Caco-2 (cell line): ENCODE data around the gene MORC3. TPM values are rescaled to one million over a fixed set of nuclear protein-coding genes. Genes with fewer than 3 reads are reported as not detected.
"Not testable (repeated sequence)": the region's sequence is repeated elsewhere in the genome, so short reads cannot be mapped to it uniquely, and the experiment has no call there.

Source experiments
- BruUV-seq: library from RNA; stranded (reverse); fragments of 400-500 nt; replicated peaks from 2 replicates; lab custom pipeline; 2021; lab: Mats Ljungman, UMichigan
- CTCF ChIA-PET: fragments of 300-600 bp; sonication (Branson Sonifier 250); formaldehyde crosslinking; loops from one replicate; lab custom pipeline; 2022; ENCODE audit warnings: antibody characterized with exemption; lab: Charles Lee
- POLR2A ChIA-PET: fragments of 300-600 bp; sonication (Branson Sonifier 250); formaldehyde crosslinking; loops from one replicate; lab custom pipeline; 2022; ENCODE audit warnings: antibody characterized with exemption; lab: Charles Lee
- DNase-seq, 2 experiments: peaks; one replicate each; pipeline versions ENCODE4 v3.0.0 to v3.0.0-alpha.2; 2020 to 2022
- H3K27me3 ChIP-seq: replicated peaks from 2 replicates; pipeline ENCODE4 v1.6.0; 2011; ENCODE audit warnings: low read length; ENCODE audit not compliant: control insufficient read depth, insufficient read depth
- H3K36me3 ChIP-seq: 2 replicates; pipeline ENCODE4 v1.5.1; 2011; ENCODE audit warnings: low read length; ENCODE audit not compliant: control insufficient read depth, insufficient read depth
- H3K4me1 ChIP-seq: fragments of 250-450 bp; sonication (Bioruptor Pico); 2 replicates; pipeline ENCODE4 v1.5.1; 2020; ENCODE audit warnings: mild to moderate bottlenecking
- H3K4me3 ChIP-seq: 2 replicates; pipeline ENCODE4 v1.5.1; 2011; ENCODE audit warnings: low read depth, mild to moderate bottlenecking, control low read depth, low read length
- H3K9me3 ChIP-seq: fragments of 250-450 bp; sonication (Bioruptor Pico); 2 replicates; pipeline ENCODE4 v1.5.1; 2020; ENCODE audit warnings: mild to moderate bottlenecking, moderate library complexity
- H3K27ac Mint-ChIP-seq: one replicate; pipeline ENCODE4 v1.8.0; 2022; ENCODE audit warnings: mixed read lengths; ENCODE audit not compliant: unreplicated experiment
- H3K27me3 Mint-ChIP-seq: one replicate; pipeline ENCODE4 v1.8.0; 2022; ENCODE audit warnings: mixed read lengths; ENCODE audit not compliant: insufficient read depth, unreplicated experiment
- H3K36me3 Mint-ChIP-seq: one replicate; pipeline ENCODE4 v1.8.0; 2022; ENCODE audit warnings: mild to moderate bottlenecking, mixed read lengths; ENCODE audit not compliant: insufficient read depth, unreplicated experiment
- H3K4me1 Mint-ChIP-seq: one replicate; pipeline ENCODE4 v1.8.0; 2022; ENCODE audit warnings: low read depth, mixed read lengths; ENCODE audit not compliant: unreplicated experiment
- H3K4me3 Mint-ChIP-seq: one replicate; pipeline ENCODE4 v1.8.0; 2022; ENCODE audit warnings: mild to moderate bottlenecking, moderate library complexity, mixed read lengths; ENCODE audit not compliant: unreplicated experiment
- H3K9me3 Mint-ChIP-seq: one replicate; pipeline ENCODE4 v1.8.0; 2022; ENCODE audit warnings: mixed read lengths; ENCODE audit not compliant: unreplicated experiment
- CTCF ChIP-seq, 2 experiments: fragments of 200-600 bp in 1 of 2; IDR thresholded peaks; 1 replicate in 1 of 2; 2 replicates in 1 of 2; pipeline versions ENCODE4 v1.5.1 to v1.8.0; 2011 to 2022; ENCODE audit warnings: antibody characterized with exemption in 1 of 2, control low read depth in 1 of 2, inconsistent platforms in 1 of 2, low read depth in 1 of 2, low read length in 1 of 2, mild to moderate bottlenecking in 1 of 2, moderate library complexity in 1 of 2; ENCODE audit not compliant: insufficient read depth in 1 of 2, severe bottlenecking in 1 of 2, unreplicated experiment in 1 of 2
- intact Hi-C: fragments of 100-400 bp; cut with micrococcal nuclease; formaldehyde crosslinking; loops from one replicate; pipeline ENCODE4 v1.10.0; 2022; ENCODE audit not compliant: unreplicated experiment
- total RNA-seq: library from RNA; stranded (reverse); gene quantifications from 2 replicates; pipeline ENCODE4 v1.2.3, GENCODE V29; 2022

MORC3 gene
- total RNA-seq, 1 experiment from 2014 or later: 23.3 TPM

- peaks cover 4% of the 10 kb centered on the region for H3K4me1 Mint-ChIP-seq
- Histone ChIP-seq H3K4me3 (no peak overlapping the region), H3K36me3 (no peaks in the 10 kb centered on the region), H3K27me3 (no peaks in the 10 kb centered on the region), H3K4me1 (peaks cover 4% of the 10 kb centered on the region; the same call in 1 of the 2 replicates), H3K9me3 (no peaks in the 10 kb centered on the region)
- no peaks in the 10 kb centered on the region for H3K9me3 Mint-ChIP-seq
- H3K27me3 Mint-ChIP-seq: no peaks in the 10 kb centered on the region
- no peak overlapping the region for H3K4me3 Mint-ChIP-seq
- intact Hi-C loops: loop anchor here (5.0 kb wide), 1 partner anchor 246 kb away; no protein-coding TSS in a partner anchor
- DNase-seq: no peak
- no TSS peak for BruUV-seq
- ChIA-PET CTCF (no interaction called here), POLR2A (no interaction called here)
- peaks cover 41% of the 10 kb centered on the region for H3K36me3 Mint-ChIP-seq
- no peak for TF ChIP-seq CTCF (IDR thresholded peaks at IDR 0.05; ENCODE audit: insufficient read depth in 1 of 2, low read depth in 1 of 2, low read length in 1 of 2, severe bottlenecking in 1 of 2, unreplicated experiment in 1 of 2)
- H3K27ac Mint-ChIP-seq: no peak overlapping the region
Measured at GRCh38 chr21:36388096-36388495, 68.1 kb downstream of the MORC3 start.

DNA sequence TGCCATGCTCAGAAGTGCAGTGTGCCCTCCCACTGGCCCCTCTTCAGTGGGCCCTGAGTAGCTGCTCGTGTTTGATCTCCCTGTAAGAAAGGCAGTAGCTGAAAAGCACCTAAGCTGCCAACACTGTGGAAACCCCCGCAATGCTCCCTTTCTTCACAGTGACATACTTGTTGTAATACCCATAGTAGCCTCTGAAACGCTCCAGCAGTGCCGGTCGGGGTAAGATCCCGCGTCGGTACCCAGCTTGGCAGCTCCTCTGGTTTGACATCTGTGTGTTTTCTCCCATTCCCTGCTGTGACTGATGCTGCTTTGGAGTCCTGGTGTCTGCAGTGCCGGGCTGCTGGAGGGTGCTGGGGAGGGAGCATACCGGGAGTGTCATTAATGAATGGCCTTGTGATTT, 68.8 kb downstream of the MORC3 start:
- Histone ChIP-seq H3K27me3 (no peaks in the 10 kb centered on the region), H3K36me3 (no peaks in the 10 kb centered on the region), H3K9me3 (no peaks in the 10 kb centered on the region), H3K4me3 (no peak overlapping the region), H3K4me1 (peaks cover 4% of the 10 kb centered on the region; the same call in 1 of the 2 replicates)
- no peaks in the 10 kb centered on the region for H3K9me3 Mint-ChIP-seq
- H3K4me3 Mint-ChIP-seq: no peak overlapping the region
- peak in 1 of 2 experiments; percentile 13 for DNase-seq
- H3K27ac Mint-ChIP-seq: no peak overlapping the region
- H3K4me1 Mint-ChIP-seq: peaks cover 4% of the 10 kb centered on the region
- no peak for TF ChIP-seq CTCF (IDR thresholded peaks at IDR 0.05; ENCODE audit: insufficient read depth in 1 of 2, low read depth in 1 of 2, low read length in 1 of 2, severe bottlenecking in 1 of 2, unreplicated experiment in 1 of 2)
- no peaks in the 10 kb centered on the region for H3K27me3 Mint-ChIP-seq
- ChIA-PET POLR2A (interaction anchor here (0.7 kb wide), 1 partner anchor 195 kb away, joined by 3 read pairs; no protein-coding TSS in a partner anchor), CTCF (no interaction called here)
- BruUV-seq: no TSS peak
- intact Hi-C loops: loop anchor here (5.0 kb wide), 1 partner anchor 247 kb away; no protein-coding TSS in a partner anchor
- peaks cover 46% of the 10 kb centered on the region for H3K36me3 Mint-ChIP-seq

GRCh38 chr21:36391649-36392048, 71.7 kb downstream of the MORC3 start:
- H3K36me3 Mint-ChIP-seq: peaks cover 59% of the 10 kb centered on the region
- intact Hi-C loops, H3K36me3 ChIP-seq, H3K4me1 ChIP-seq, H3K9me3 ChIP-seq, H3K4me1 Mint-ChIP-seq, BruUV-seq, DNase-seq, H3K27me3 Mint-ChIP-seq, CTCF ChIA-PET, POLR2A ChIA-PET, H3K9me3 Mint-ChIP-seq, H3K27me3 ChIP-seq, H3K4me3 ChIP-seq, H3K4me3 Mint-ChIP-seq, H3K27ac Mint-ChIP-seq: not testable (repeated sequence)
